CD1c-positive myeloid dendritic cell (primary cell): ENCODE data around the gene LMCD1.

ENCODE experiments used
- DNase-seq: peaks from one replicate; pipeline ENCODE4 v3.0.0-alpha.2; 2016; ENCODE audit errors: extremely low spot score

The LMCD1 gene

GRCh38 chr3:8536096-8537056 lies 34.8 kb downstream of the LMCD1 start:
- no peak for DNase-seq

GRCh38 chr3:8537440-8537839 lies 35.8 kb downstream of the LMCD1 start:
- no peak for DNase-seq

- DNase-seq: no peak
These were observed 36.6 kb downstream of the LMCD1 start for GRCh38 chr3:8538223-8538622.

- no peak for DNase-seq
These were observed 37.3 kb downstream of the LMCD1 start for GRCh38 chr3:8538913-8539312.

- DNase-seq: no peak
These were observed 37.8 kb downstream of the LMCD1 start for GRCh38 chr3:8539419-8539818.

- DNase-seq: no peak
These were observed 38.8 kb downstream of the LMCD1 start for GRCh38 chr3:8540456-8540855.

GRCh38 chr3:8541486-8541885 lies 39.9 kb downstream of the LMCD1 start:
- no peak for DNase-seq

GRCh38 chr3:8542190-8543135 lies 40.8 kb downstream of the LMCD1 start:
- no peak for DNase-seq

GRCh38 chr3:8546609-8547008 lies 45.0 kb downstream of the LMCD1 start:
- no peak for DNase-seq

GRCh38 chr3:8548502-8549275 lies 47.1 kb downstream of the LMCD1 start:
- DNase-seq: no peak

- DNase-seq: no peak
These were observed 47.7 kb downstream of the LMCD1 start for GRCh38 chr3:8549354-8549753.

- no peak for DNase-seq
These were observed 49.0 kb downstream of the LMCD1 start for GRCh38 chr3:8550611-8551010.

GRCh38 chr3:8552223-8552762 lies 50.7 kb downstream of the LMCD1 start:
- no peak for DNase-seq

- DNase-seq: no peak
These were observed 51.8 kb downstream of the LMCD1 start for GRCh38 chr3:8553405-8553804.

GRCh38 chr3:8554696-8555095 lies 53.1 kb downstream of the LMCD1 start:
- no peak for DNase-seq

GRCh38 chr3:8555113-8555661 lies 53.6 kb downstream of the LMCD1 start:
- no peak for DNase-seq

GRCh38 chr3:8555725-8556472 lies 54.3 kb downstream of the LMCD1 start:
- no peak for DNase-seq

- no peak for DNase-seq
These were observed 54.8 kb downstream of the LMCD1 start for GRCh38 chr3:8556473-8556869.

GRCh38 chr3:8557298-8557697 lies 55.7 kb downstream of the LMCD1 start:
- DNase-seq: no peak

- DNase-seq: no peak
These were observed 57.0 kb downstream of the LMCD1 start for GRCh38 chr3:8558645-8559044.
